Hepatocyte (in vitro differentiated cells): ENCODE results near the gene SDF4.

Experiments
- CTCF ChIP-seq: fragments of 200-600 bp; sonication (generic); IDR thresholded peaks from 2 replicates; pipeline ENCODE4 v1.5.1; 2016; ENCODE audit warnings: antibody characterized with exemption, mild to moderate bottlenecking; ENCODE audit not compliant: poor library complexity
- EZH2 ChIP-seq: fragments of 200-600 bp; sonication (generic); IDR thresholded peaks from 2 replicates; pipeline ENCODE4 v1.6.1; 2016; ENCODE audit warnings: antibody characterized with exemption, mild to moderate bottlenecking, borderline replicate concordance
- EZH2phosphoT487 ChIP-seq: fragments of 200-600 bp; sonication (generic); IDR thresholded peaks from one replicate; pipeline ENCODE4 v1.6.1; 2018; ENCODE audit warnings: antibody characterized with exemption, mild to moderate bottlenecking, low read depth, moderate library complexity; ENCODE audit not compliant: unreplicated experiment, severe bottlenecking

GRCh38 chr1:1234180-1234808 is 2.5 kb upstream of the SDF4 start:
- TF ChIP-seq CTCF (no peak), EZH2 (no peak), EZH2phosphoT487 (no peak)
